Nephron (organoid): Measurements from ENCODE around the gene NDFIP2.

Experiments used
- H3K27ac Mint-ChIP-seq, 3 experiments: 2 replicates each; pipeline ENCODE4 v1.8.0; 2020; ENCODE audit warnings: mixed read lengths in 3 of 3, mild to moderate bottlenecking in 2 of 3, moderate library complexity in 1 of 3
- H3K27me3 Mint-ChIP-seq: 2 replicates; pipeline ENCODE4 v1.8.0; 2021; ENCODE audit warnings: low read depth, mild to moderate bottlenecking, moderate library complexity, mixed read lengths
- H3K36me3 Mint-ChIP-seq: 2 replicates; pipeline ENCODE4 v1.8.0; 2020; ENCODE audit warnings: low read depth, mixed read lengths
- H3K4me1 Mint-ChIP-seq: 2 replicates; pipeline ENCODE4 v1.8.0; 2020; ENCODE audit warnings: mixed read lengths
- H3K4me3 Mint-ChIP-seq, 3 experiments: 2 replicates each; pipeline ENCODE4 v1.8.0; 2020; ENCODE audit warnings: mild to moderate bottlenecking in 3 of 3, mixed read lengths in 3 of 3, moderate library complexity in 2 of 3
- H3K9me3 Mint-ChIP-seq: 2 replicates; pipeline ENCODE4 v1.8.0; 2020; ENCODE audit warnings: mixed read lengths
- TF ChIP-seq, protein P1 (sequence below), 3 experiments: fragments of 200-600 bp; sonication (generic); IDR thresholded peaks; one replicate each; pipeline ENCODE4 v1.5.0; 2021; ENCODE audit warnings: antibody characterized with exemption in 3 of 3; ENCODE audit not compliant: unreplicated experiment in 3 of 3

The NDFIP2 gene

DNA sequence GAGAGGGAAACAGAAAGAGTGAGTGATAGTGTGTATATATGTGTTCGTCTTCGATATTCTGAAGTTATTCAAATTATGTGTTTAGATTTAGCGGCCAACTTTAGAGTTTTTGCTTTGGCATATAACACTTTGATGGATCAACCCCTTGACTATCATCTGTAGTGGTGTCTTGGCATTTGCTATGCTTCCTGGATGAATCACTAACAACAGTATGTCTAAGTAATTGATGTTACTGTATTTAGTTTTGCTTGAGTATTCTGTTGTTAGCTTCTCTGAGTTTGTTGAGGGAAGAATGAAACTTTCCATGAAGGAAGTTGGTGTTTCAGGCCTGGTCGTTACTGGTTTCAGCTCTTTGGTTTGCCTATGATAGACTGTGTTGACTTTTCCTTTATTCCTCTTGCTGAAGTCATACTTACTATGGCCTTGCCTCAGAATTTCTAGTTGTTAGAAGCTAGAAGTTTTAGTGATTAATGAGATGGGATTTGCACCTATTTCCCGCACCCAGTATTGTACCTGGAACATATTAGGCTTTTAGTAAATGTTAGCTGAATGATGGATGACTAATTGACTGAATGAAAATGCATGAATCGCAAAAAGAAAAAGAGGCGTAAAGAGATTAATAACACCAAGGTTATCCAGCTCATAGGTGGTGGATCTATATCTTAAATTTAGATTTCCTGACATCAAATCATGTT, 20.7 kb downstream of the NDFIP2 start:
- Mint-ChIP-seq H3K27me3 (no peaks in the 10 kb centered on the region), H3K36me3 (peaks cover 22% of the 10 kb centered on the region), H3K27ac (no peak overlapping the region), H3K4me3 (no peak overlapping the region), H3K9me3 (peaks cover 22% of the 10 kb centered on the region), H3K4me1 (no peaks in the 10 kb centered on the region)
- TF ChIP-seq, protein P1, sequence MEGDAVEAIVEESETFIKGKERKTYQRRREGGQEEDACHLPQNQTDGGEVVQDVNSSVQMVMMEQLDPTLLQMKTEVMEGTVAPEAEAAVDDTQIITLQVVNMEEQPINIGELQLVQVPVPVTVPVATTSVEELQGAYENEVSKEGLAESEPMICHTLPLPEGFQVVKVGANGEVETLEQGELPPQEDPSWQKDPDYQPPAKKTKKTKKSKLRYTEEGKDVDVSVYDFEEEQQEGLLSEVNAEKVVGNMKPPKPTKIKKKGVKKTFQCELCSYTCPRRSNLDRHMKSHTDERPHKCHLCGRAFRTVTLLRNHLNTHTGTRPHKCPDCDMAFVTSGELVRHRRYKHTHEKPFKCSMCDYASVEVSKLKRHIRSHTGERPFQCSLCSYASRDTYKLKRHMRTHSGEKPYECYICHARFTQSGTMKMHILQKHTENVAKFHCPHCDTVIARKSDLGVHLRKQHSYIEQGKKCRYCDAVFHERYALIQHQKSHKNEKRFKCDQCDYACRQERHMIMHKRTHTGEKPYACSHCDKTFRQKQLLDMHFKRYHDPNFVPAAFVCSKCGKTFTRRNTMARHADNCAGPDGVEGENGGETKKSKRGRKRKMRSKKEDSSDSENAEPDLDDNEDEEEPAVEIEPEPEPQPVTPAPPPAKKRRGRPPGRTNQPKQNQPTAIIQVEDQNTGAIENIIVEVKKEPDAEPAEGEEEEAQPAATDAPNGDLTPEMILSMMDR (IDR thresholded peaks at IDR 0.05; ENCODE audit: unreplicated experiment in 3 of 3) = no peak

DNA sequence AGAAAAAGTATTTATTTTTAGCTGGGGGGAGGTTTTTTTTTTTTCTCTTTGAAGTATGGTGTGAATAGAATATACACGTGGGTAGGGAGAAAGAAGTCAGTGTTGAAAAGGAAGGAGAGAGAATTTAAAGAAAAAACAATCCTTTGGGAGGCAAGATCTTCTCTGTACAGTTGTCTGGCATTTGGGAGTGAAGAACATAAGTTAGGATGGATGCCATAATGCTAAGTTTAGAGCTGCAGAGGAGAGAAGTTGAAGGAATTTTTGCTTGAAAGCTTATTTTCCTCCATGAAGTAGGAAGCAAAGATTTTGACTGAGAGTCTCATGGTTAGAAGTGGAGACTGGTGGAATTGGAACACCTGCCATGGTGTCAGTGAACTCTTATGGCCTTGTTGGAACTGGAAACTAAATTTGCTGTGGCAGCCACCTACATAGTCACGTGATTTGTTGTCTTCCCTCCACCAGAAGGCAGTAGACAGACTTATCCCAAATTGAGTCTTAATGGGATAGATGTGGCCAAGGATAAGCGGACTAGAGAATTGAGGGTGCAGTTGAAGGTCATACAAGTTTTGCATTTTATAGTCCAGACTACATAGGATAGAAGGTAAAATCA, 22.0 kb downstream of the NDFIP2 start:
- TF ChIP-seq, protein P1 (IDR thresholded peaks at IDR 0.05; ENCODE audit: unreplicated experiment in 3 of 3) = no peak
- H3K36me3 Mint-ChIP-seq = peaks cover 18% of the 10 kb centered on the region
- H3K4me3 Mint-ChIP-seq = no peak overlapping the region
- H3K27ac Mint-ChIP-seq = no peak overlapping the region
- H3K4me1 Mint-ChIP-seq = peaks cover 1% of the 10 kb centered on the region
- no peaks in the 10 kb centered on the region for H3K27me3 Mint-ChIP-seq
- peaks cover 17% of the 10 kb centered on the region for H3K9me3 Mint-ChIP-seq

DNA sequence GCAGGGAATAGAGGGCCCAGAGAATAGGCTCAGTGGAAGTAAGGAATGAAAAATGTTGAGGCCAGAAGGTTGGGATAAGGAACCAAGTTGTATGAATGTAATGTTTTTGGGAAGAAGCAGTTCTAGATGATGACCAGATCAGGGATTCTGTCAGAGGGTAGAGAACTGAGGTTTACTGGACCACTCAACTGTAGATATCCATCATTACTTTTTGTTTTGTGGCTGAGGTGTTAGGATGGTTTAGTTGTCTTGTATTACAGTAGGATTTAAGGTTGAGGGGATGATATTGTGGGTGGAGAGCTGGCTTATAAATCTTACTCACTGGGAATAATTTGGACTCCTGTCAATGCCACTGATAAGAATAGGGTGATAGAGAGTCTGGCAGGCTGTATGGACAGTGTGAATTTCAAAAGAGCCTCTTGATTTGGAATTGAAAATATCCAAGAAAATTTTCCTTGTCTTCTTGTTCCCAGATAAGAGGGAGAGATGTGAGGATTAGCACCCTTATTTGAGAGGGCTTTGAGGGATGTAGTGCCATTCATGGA, 22.6 kb downstream of the NDFIP2 start:
- Mint-ChIP-seq H3K4me1 (peaks cover 5% of the 10 kb centered on the region), H3K36me3 (peaks cover 15% of the 10 kb centered on the region), H3K4me3 (no peak overlapping the region), H3K9me3 (peaks cover 17% of the 10 kb centered on the region), H3K27ac (no peak overlapping the region), H3K27me3 (no peaks in the 10 kb centered on the region)
- TF ChIP-seq, protein P1 (IDR thresholded peaks at IDR 0.05; ENCODE audit: unreplicated experiment in 3 of 3) = no peak

DNA sequence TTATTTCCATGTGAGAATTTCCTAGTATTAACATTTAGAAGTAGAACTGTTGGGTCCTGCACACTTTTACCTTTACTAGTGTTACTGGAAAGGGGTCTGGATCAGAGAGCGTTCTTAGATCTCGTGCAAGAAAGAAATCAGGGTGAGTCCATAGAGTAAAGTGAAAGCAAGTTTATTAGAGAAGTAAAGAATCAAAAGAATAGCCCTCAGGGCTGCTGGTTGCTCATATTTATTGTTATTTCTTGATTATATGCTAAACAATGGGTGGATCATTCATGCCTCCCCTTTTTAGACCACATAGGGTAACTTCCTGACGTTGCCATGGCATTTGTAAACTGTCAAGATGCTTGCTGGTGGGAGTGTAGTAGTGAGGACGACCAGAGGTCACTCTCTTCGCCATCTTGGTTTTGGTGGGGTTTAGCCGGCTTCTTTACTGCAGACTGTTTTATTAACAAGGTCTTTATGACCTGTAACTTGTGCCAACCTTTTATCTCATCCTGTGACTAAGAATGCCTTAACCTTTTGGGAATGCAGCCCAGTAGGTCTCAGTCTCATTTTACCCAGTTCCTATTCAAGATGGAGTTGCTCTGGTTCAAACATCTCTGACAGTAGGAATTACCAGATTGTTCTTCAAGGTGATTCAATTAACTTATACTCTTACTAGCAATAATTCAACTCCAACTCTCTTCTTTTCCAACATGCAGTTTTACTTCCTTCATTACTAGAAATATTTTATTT, 27.4 kb downstream of the NDFIP2 start:
- Mint-ChIP-seq H3K27me3 (no peaks in the 10 kb centered on the region), H3K4me1 (peaks cover 5% of the 10 kb centered on the region), H3K27ac (no peak overlapping the region), H3K9me3 (no peaks in the 10 kb centered on the region), H3K4me3 (no peak overlapping the region), H3K36me3 (peaks cover 4% of the 10 kb centered on the region)
- TF ChIP-seq, protein P1 (IDR thresholded peaks at IDR 0.05; ENCODE audit: unreplicated experiment in 3 of 3) = no peak

DNA sequence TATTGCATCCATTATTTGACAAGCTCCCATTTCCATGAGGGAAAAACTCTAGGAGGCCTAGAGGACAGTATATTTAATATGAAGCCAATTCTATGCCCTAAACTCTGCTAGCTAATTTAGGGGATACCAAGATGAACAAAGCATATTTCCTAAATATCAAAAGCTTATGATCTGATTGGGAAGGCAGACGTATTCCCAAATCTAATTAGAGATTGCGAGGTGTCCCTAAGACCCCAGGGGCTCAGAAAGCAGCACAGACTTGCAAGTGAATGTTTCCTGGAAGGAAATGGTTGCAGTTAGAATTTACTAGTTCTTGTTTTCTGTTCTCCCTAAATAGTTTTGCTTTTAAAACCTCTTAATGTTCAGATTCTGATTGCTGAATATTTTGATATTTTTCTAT, 30.7 kb downstream of the NDFIP2 start:
- no peaks in the 10 kb centered on the region for H3K27me3 Mint-ChIP-seq
- no peak overlapping the region for H3K27ac Mint-ChIP-seq
- no peak overlapping the region for H3K4me3 Mint-ChIP-seq
- H3K36me3 Mint-ChIP-seq = peaks cover 4% of the 10 kb centered on the region
- TF ChIP-seq, protein P1 (IDR thresholded peaks at IDR 0.05; ENCODE audit: unreplicated experiment in 3 of 3) = no peak
- no peaks in the 10 kb centered on the region for H3K9me3 Mint-ChIP-seq
- H3K4me1 Mint-ChIP-seq = peaks cover 5% of the 10 kb centered on the region
